Stimulated activated CD4-positive, alpha-beta T cell treated with anti-CD3 and anti-CD28 coated beads, Interleukin-4, amount 100 ng/mL, for 48 hours (primary cell): ENCODE results near the gene NRBP1.

Source experiments
- DNase-seq, 2 donors: peaks; one replicate each; pipeline ENCODE4 v3.0.0-alpha.2; 2020; ENCODE audit warnings: low read depth in 2 of 2

NRBP1 gene

GRCh38 chr2:27489498-27490397, 61.3 kb downstream of the NRBP1 start, which contains the start of gene IFT172:
IFT172 (minus strand) TSS chr2:27489743; CDS start chr2:27489653, 90 bp downstream.
- peak; percentile 98 to 99 for DNase-seq
